Tibial artery (tissue), 4 donors: Measurements from ENCODE around the gene PLEKHH1.

Experiments used
- DNase-seq, 2 donors: peaks; one replicate each; pipeline ENCODE4 v3.0.0-alpha.2; 2019
- H3K27ac ChIP-seq, 2 donors: fragments of 200-600 bp; sonication (generic) in 1 of 2; 1 replicate in 1 of 2; 2 replicates in 1 of 2; pipeline ENCODE4 v1.5.1; 2018 to 2019; ENCODE audit warnings: mild to moderate bottlenecking in 1 of 2
- H3K27me3 ChIP-seq, 2 donors: fragments of 200-600 bp; sonication (generic) in 1 of 2; one replicate each; pipeline versions ENCODE4 v1.5.1 to v1.6.0; 2016 to 2019
- H3K36me3 ChIP-seq, 3 donors: fragments of 200-600 bp; sonication (generic) in 2 of 3; one replicate each; pipeline ENCODE4 v1.5.1; 2016 to 2019; ENCODE audit warnings: mild to moderate bottlenecking in 2 of 3
- H3K4me1 ChIP-seq, 4 donors: fragments of 200-600 bp; sonication (generic) in 2 of 4; 1 replicate in 3 of 4; 2 replicates in 1 of 4; pipeline ENCODE4 v1.5.1; 2016 to 2019
- H3K4me3 ChIP-seq, 2 donors: fragments of 200-600 bp; sonication (generic) in 1 of 2; 1 replicate in 1 of 2; 2 replicates in 1 of 2; pipeline ENCODE4 v1.5.1; 2018 to 2019; ENCODE audit warnings: mild to moderate bottlenecking in 2 of 2
- H3K9me3 ChIP-seq, 3 donors: fragments of 200-600 bp; sonication (generic) in 1 of 3; one replicate each; pipeline ENCODE4 v1.5.1; 2016 to 2019
- CTCF ChIP-seq, 2 experiments: fragments of 200-600 bp in 1 of 2; fragments of 450-650 bp in 1 of 2; IDR thresholded peaks; one replicate each; pipeline ENCODE4 v1.5.1; 2017 to 2019; ENCODE audit warnings: antibody characterized with exemption in 2 of 2, mild to moderate bottlenecking in 1 of 2, moderate library complexity in 1 of 2
- intact Hi-C: fragments of 100-400 bp; cut with DNase I; formaldehyde crosslinking; loops from one replicate; pipeline ENCODE4 v1.15.0; 2023; ENCODE audit warnings: low total_unique reads

The PLEKHH1 gene

GRCh38 chr14:67638642-67639041 lies 105.6 kb downstream of the PLEKHH1 start:
- no peak for TF ChIP-seq CTCF (IDR thresholded peaks at IDR 0.05)
- intact Hi-C loops, result no loop called here
- no peak for DNase-seq

More at GRCh38 chr14:67638642-67639041, 105.6 kb downstream of the PLEKHH1 start:
- Histone ChIP-seq H3K4me1 (no peaks in the 10 kb centered on the region), H3K9me3 (no peaks in the 10 kb centered on the region), H3K36me3 (peaks cover 0 to 5% (median 0%) of the 10 kb centered on the region in 3 donors), H3K4me3 (no peak overlapping the region), H3K27me3 (no peaks in the 10 kb centered on the region), H3K27ac (no peak overlapping the region)
